Calu3 (cell line): ENCODE results near the gene SYT13. TPM values are rescaled to one million over a fixed set of nuclear protein-coding genes. Genes with fewer than 3 reads are reported as not detected.

Experiments
- BruUV-seq: library from RNA; stranded (reverse); fragments of 400-500 nt; replicated peaks from 2 replicates; lab custom pipeline; 2021; lab: Mats Ljungman, UMichigan
- CTCF ChIA-PET: fragments of 300-600 bp; sonication (Branson Sonifier 250); formaldehyde crosslinking; loops from one replicate; lab custom pipeline; 2022; ENCODE audit warnings: antibody characterized with exemption; lab: Charles Lee
- DNase-seq: peaks from one replicate; pipeline ENCODE4 v3.0.0; 2022
- H3K27ac Mint-ChIP-seq: one replicate; pipeline ENCODE4 v1.8.0; 2022; ENCODE audit warnings: mixed read lengths; ENCODE audit not compliant: unreplicated experiment
- H3K27me3 Mint-ChIP-seq: one replicate; pipeline ENCODE4 v1.8.0; 2022; ENCODE audit warnings: mixed read lengths; ENCODE audit not compliant: unreplicated experiment
- H3K36me3 Mint-ChIP-seq: one replicate; pipeline ENCODE4 v1.8.0; 2022; ENCODE audit warnings: mild to moderate bottlenecking, moderate library complexity, mixed read lengths; ENCODE audit not compliant: insufficient read depth, unreplicated experiment
- H3K4me1 Mint-ChIP-seq: one replicate; pipeline ENCODE4 v1.8.0; 2022; ENCODE audit warnings: mild to moderate bottlenecking, low read depth, mixed read lengths; ENCODE audit not compliant: unreplicated experiment
- H3K4me3 Mint-ChIP-seq: one replicate; pipeline ENCODE4 v1.8.0; 2022; ENCODE audit warnings: mild to moderate bottlenecking, low read depth, moderate library complexity, mixed read lengths; ENCODE audit not compliant: unreplicated experiment
- H3K9me3 Mint-ChIP-seq: one replicate; pipeline ENCODE4 v1.8.0; 2022; ENCODE audit warnings: low read depth, mixed read lengths; ENCODE audit not compliant: unreplicated experiment
- intact Hi-C: fragments of 100-400 bp; cut with micrococcal nuclease; formaldehyde crosslinking; loops from one replicate; pipeline ENCODE4 v1.10.0; 2022; ENCODE audit not compliant: unreplicated experiment
- total RNA-seq: library from RNA; stranded (reverse); gene quantifications from 2 replicates; pipeline ENCODE4 v1.2.3, GENCODE V29; 2022
- TF ChIP-seq, protein P1 (sequence below): fragments of 200-600 bp; IDR thresholded peaks from one replicate; pipeline ENCODE4 v1.8.0; 2022; ENCODE audit warnings: antibody characterized with exemption; ENCODE audit not compliant: unreplicated experiment

The SYT13 gene
- total RNA-seq, 1 experiment from 2014 or later, result 36.8 TPM

DNA sequence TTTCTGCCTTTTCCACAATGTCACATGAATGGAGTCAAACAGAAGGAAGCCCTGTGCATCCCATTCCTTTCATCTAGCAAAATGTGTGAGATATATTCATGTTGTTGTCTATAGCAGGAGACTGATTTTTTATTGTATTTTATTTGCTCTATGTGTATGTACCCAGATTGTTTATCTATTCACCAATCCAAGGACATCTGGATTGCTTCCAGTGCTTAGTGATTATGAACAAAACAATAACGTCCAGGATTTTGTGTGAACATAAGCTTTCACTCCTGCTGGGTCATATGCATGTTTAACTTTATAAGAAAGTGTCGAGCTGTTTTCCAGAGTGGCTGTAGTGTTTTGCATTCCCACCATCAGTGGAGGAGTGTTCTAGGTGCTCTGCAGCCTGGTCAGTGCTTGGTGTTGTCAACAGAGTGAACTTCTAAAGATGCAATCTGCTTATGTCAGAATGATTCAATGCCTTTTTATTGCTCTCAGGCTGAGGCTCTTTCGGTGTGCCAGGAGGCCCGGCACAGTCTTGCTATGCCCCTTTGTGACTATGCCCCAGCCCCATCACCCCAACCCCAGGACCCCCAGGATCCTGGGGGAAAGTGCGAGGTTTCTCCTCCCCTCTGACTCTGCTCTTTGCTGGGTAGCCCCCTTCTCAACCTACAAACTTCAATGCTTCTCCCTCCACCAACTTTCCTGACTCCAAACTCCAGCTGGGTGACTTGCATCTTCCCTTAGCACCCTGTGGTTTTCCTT lies 19.9 kb upstream of the SYT13 start:
- DNase-seq, result no peak
- no peaks in the 10 kb centered on the region for H3K36me3 Mint-ChIP-seq
- no peak overlapping the region for H3K27ac Mint-ChIP-seq
- H3K9me3 Mint-ChIP-seq, result no peaks in the 10 kb centered on the region
- H3K4me1 Mint-ChIP-seq, result no peaks in the 10 kb centered on the region
- TF ChIP-seq, protein P1, sequence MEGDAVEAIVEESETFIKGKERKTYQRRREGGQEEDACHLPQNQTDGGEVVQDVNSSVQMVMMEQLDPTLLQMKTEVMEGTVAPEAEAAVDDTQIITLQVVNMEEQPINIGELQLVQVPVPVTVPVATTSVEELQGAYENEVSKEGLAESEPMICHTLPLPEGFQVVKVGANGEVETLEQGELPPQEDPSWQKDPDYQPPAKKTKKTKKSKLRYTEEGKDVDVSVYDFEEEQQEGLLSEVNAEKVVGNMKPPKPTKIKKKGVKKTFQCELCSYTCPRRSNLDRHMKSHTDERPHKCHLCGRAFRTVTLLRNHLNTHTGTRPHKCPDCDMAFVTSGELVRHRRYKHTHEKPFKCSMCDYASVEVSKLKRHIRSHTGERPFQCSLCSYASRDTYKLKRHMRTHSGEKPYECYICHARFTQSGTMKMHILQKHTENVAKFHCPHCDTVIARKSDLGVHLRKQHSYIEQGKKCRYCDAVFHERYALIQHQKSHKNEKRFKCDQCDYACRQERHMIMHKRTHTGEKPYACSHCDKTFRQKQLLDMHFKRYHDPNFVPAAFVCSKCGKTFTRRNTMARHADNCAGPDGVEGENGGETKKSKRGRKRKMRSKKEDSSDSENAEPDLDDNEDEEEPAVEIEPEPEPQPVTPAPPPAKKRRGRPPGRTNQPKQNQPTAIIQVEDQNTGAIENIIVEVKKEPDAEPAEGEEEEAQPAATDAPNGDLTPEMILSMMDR, result no peak
- intact Hi-C loops, result no loop called here
- no TSS peak for BruUV-seq
- H3K27me3 Mint-ChIP-seq, result peaks cover 73% of the 10 kb centered on the region
- CTCF ChIA-PET, result no interaction called here
- no peak overlapping the region for H3K4me3 Mint-ChIP-seq

DNA sequence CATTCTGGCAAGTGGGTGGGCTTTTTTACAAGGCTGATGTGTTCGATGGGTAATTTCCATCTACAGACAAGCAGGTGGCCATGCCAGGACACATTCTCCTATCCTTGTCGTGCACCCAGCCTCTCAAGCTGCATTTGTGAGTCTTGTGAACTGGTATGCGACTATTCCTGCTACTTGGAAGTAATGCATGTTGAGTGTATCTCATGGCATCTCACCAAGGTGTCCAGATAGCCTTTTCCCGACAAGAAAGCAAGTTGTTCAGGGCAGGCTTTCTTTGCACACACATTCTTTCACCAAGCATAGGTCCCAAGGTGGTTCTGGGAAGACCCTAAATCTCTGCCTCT lies 18.8 kb upstream of the SYT13 start:
- no TSS peak for BruUV-seq
- no peak overlapping the region for H3K27ac Mint-ChIP-seq
- CTCF ChIA-PET, result no interaction called here
- TF ChIP-seq, protein P1, result no peak
- no peaks in the 10 kb centered on the region for H3K9me3 Mint-ChIP-seq
- H3K27me3 Mint-ChIP-seq, result peaks cover 62% of the 10 kb centered on the region
- intact Hi-C loops, result no loop called here
- H3K4me1 Mint-ChIP-seq, result no peaks in the 10 kb centered on the region
- DNase-seq, result no peak
- no peak overlapping the region for H3K4me3 Mint-ChIP-seq
- no peaks in the 10 kb centered on the region for H3K36me3 Mint-ChIP-seq

DNA sequence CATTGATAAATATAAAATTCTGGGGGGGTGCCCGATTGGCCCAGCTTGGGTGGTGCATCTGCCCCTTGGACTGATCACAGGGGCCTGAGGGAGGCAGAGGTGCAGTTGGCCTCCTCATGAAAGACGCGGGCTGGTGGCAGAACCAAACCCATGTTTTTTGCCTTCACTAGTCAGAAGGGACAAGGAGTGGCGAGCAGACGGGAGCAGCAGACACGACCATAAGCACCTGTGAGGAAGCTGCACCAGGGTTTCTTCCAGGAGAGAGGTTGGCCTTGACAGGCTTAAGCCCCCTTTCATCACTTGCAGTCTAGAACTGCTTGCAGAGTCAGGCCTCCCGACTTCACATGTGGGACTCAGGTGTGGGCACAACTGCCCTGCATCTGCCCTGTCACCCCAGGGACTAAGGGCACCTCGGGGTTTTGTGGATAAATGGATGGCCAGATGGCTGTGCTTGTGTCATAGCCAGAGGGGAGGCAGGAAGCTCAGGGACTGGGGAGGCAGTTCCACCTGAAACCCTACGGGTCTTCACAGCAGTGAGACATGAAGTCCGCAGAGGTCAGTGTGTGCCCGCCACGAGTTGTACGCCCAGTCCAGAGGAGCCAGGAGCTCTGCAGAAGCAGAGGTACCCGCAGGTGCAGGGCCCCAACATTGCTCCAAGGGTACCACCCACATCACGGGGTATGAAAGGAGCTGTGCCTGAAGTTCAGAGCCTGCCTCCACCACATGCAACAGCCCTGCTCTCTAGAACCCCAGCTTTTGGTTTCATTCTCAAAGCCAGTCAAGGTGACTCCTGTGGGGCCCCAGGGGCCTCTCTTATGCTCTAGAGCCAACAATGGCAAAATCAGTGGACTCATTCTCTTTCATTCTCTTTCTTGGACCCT lies 18.2 kb upstream of the SYT13 start:
- TF ChIP-seq, protein P1, result no peak
- intact Hi-C loops, result no loop called here
- DNase-seq, result no peak
- Mint-ChIP-seq H3K9me3 (no peaks in the 10 kb centered on the region), H3K27ac (no peak overlapping the region), H3K36me3 (no peaks in the 10 kb centered on the region), H3K27me3 (peaks cover 65% of the 10 kb centered on the region), H3K4me1 (no peaks in the 10 kb centered on the region), H3K4me3 (no peak overlapping the region)
- BruUV-seq, result no TSS peak
- CTCF ChIA-PET, result no interaction called here

DNA sequence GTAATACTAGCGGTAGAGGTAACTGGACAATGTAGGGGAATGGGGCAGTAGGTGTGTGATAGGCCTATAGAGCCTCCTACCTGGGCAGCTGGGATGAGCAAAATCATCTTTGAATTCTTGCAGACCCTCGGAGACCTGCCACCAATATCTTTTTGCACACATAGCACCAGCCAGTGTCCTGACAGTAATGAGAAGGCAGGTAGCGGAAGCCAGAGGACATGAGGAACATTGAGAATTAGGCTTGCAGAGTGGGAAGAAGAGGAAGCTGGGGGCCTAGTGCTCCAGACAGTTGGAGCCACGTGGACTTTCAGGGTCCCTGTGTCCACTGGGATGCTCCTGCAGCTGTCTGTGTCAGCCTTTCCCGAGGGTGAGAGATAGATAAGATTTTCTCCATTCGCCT lies 17.2 kb upstream of the SYT13 start:
- CTCF ChIA-PET, result no interaction called here
- intact Hi-C loops, result no loop called here

More for the DNA sequence above, 17.2 kb upstream of the SYT13 start:
- Mint-ChIP-seq H3K27me3 (peaks cover 71% of the 10 kb centered on the region), H3K4me1 (no peaks in the 10 kb centered on the region), H3K36me3 (no peaks in the 10 kb centered on the region), H3K9me3 (no peaks in the 10 kb centered on the region), H3K4me3 (no peak overlapping the region), H3K27ac (no peak overlapping the region)
- TF ChIP-seq, protein P1, result no peak
- no TSS peak for BruUV-seq
- no peak for DNase-seq
